ENCODE measurements around the gene TMED3. TPM values are rescaled to one million over a fixed set of nuclear protein-coding genes. Genes with fewer than 3 reads are reported as not detected.

TMED3 gene
- total RNA-seq, 1 donor from 2014 or later: 126 TPM

- no peak for FAIRE-seq
- no peak overlapping the region for H3K27ac ChIP-seq (ENCODE audit: low read depth, low read length)
- H2AFZ ChIP-seq (ENCODE audit: low read depth, low read length): no peak overlapping the region
Observed at GRCh38 chr15:79296583-79296982, 14.3 kb upstream of the TMED3 start.

GRCh38 chr15:79299126-79299840 is 11.6 kb upstream of the TMED3 start:
- H3K27me3 Mint-ChIP-seq (ENCODE audit: low read depth, unreplicated experiment): peaks cover 22% of the 10 kb centered on the region
- no peak overlapping the region for H3K27ac Mint-ChIP-seq (ENCODE audit: unreplicated experiment)
- DNase-seq (ENCODE audit: low read depth) (no peak), FAIRE-seq (no peak)
- no peaks in the 10 kb centered on the region for H3K79me2 ChIP-seq (ENCODE audit: insufficient read depth, low read length)
- H4K20me1 ChIP-seq (ENCODE audit: insufficient read depth, low read length): no peaks in the 10 kb centered on the region
- H3K9me3 ChIP-seq (ENCODE audit: insufficient read depth, low read depth, low read length): no peaks in the 10 kb centered on the region
- peaks cover 12% of the 10 kb centered on the region for H3K27me3 ChIP-seq (ENCODE audit: insufficient read depth, low read length)
- no peaks in the 10 kb centered on the region for H3K4me1 Mint-ChIP-seq (ENCODE audit: low read depth, unreplicated experiment)
- no peak overlapping the region for H3K9ac ChIP-seq (ENCODE audit: low read length)
- H3K4me2 ChIP-seq (ENCODE audit: low read length): no peak overlapping the region
- H2AFZ ChIP-seq (ENCODE audit: low read depth, low read length): no peak overlapping the region
- no peaks in the 10 kb centered on the region for H3K36me3 Mint-ChIP-seq (ENCODE audit: low read depth, unreplicated experiment)
- no peaks in the 10 kb centered on the region for H3K4me1 ChIP-seq (ENCODE audit: insufficient read depth, low read length)
- no peaks in the 10 kb centered on the region for H3K36me3 ChIP-seq (ENCODE audit: insufficient read depth, low read length)
- no peak overlapping the region for H3K4me3 ChIP-seq (ENCODE audit: insufficient read depth, low read depth, low read length)
- H3K27ac ChIP-seq (ENCODE audit: low read depth, low read length): no peak overlapping the region
- H3K4me3 Mint-ChIP-seq (ENCODE audit: unreplicated experiment): no peak overlapping the region
- peaks cover 3% of the 10 kb centered on the region for H3K9me3 Mint-ChIP-seq (ENCODE audit: unreplicated experiment)
- TF ChIP-seq EZH2 (IDR thresholded peaks at IDR 0.05; ENCODE audit: insufficient read depth, low read length) (no peak), CTCF (IDR thresholded peaks at IDR 0.05; ENCODE audit: insufficient read depth, low read depth, low read length) (no peak)

More at GRCh38 chr15:79296583-79296982, 14.3 kb upstream of the TMED3 start:
- Histone ChIP-seq H3K4me3 (ENCODE audit: insufficient read depth, low read depth, low read length) (no peak overlapping the region), H3K27me3 (ENCODE audit: insufficient read depth, low read length) (peaks cover 8% of the 10 kb centered on the region), H3K9ac (ENCODE audit: low read length) (no peak overlapping the region), H3K36me3 (ENCODE audit: insufficient read depth, low read length) (no peaks in the 10 kb centered on the region), H4K20me1 (ENCODE audit: insufficient read depth, low read length) (no peaks in the 10 kb centered on the region), H3K4me1 (ENCODE audit: insufficient read depth, low read length) (no peaks in the 10 kb centered on the region), H3K9me3 (ENCODE audit: insufficient read depth, low read depth, low read length) (no peaks in the 10 kb centered on the region), H3K79me2 (ENCODE audit: insufficient read depth, low read length) (no peaks in the 10 kb centered on the region), H3K4me2 (ENCODE audit: low read length) (no peak overlapping the region)
- H3K4me1 Mint-ChIP-seq (ENCODE audit: low read depth, unreplicated experiment): no peaks in the 10 kb centered on the region
- peaks cover 3% of the 10 kb centered on the region for H3K9me3 Mint-ChIP-seq (ENCODE audit: unreplicated experiment)
- no peak overlapping the region for H3K27ac Mint-ChIP-seq (ENCODE audit: unreplicated experiment)
- TF ChIP-seq CTCF (IDR thresholded peaks at IDR 0.05; ENCODE audit: insufficient read depth, low read depth, low read length) (no peak), EZH2 (IDR thresholded peaks at IDR 0.05; ENCODE audit: insufficient read depth, low read length) (no peak)
- H3K36me3 Mint-ChIP-seq (ENCODE audit: low read depth, unreplicated experiment): no peaks in the 10 kb centered on the region
- DNase-seq (ENCODE audit: low read depth): no peak
- no peak overlapping the region for H3K4me3 Mint-ChIP-seq (ENCODE audit: unreplicated experiment)
- H3K27me3 Mint-ChIP-seq (ENCODE audit: low read depth, unreplicated experiment): peaks cover 22% of the 10 kb centered on the region

- H3K4me2 ChIP-seq (ENCODE audit: low read length): no peak overlapping the region
- H3K36me3 ChIP-seq (ENCODE audit: insufficient read depth, low read length): no peaks in the 10 kb centered on the region
- TF ChIP-seq CTCF (IDR thresholded peaks at IDR 0.05; ENCODE audit: insufficient read depth, low read depth, low read length) (no peak), EZH2 (IDR thresholded peaks at IDR 0.05; ENCODE audit: insufficient read depth, low read length) (no peak)
- FAIRE-seq (no peak), DNase-seq (ENCODE audit: low read depth) (no peak)
- no peaks in the 10 kb centered on the region for H3K9me3 ChIP-seq (ENCODE audit: insufficient read depth, low read depth, low read length)
- Mint-ChIP-seq H3K27me3 (ENCODE audit: low read depth, unreplicated experiment) (peaks cover 23% of the 10 kb centered on the region), H3K4me3 (ENCODE audit: unreplicated experiment) (no peak overlapping the region), H3K9me3 (ENCODE audit: unreplicated experiment) (peaks cover 3% of the 10 kb centered on the region), H3K27ac (ENCODE audit: unreplicated experiment) (no peak overlapping the region), H3K36me3 (ENCODE audit: low read depth, unreplicated experiment) (no peaks in the 10 kb centered on the region), H3K4me1 (ENCODE audit: low read depth, unreplicated experiment) (no peaks in the 10 kb centered on the region)
- no peak overlapping the region for H3K27ac ChIP-seq (ENCODE audit: low read depth, low read length)
- H3K27me3 ChIP-seq (ENCODE audit: insufficient read depth, low read length): peaks cover 12% of the 10 kb centered on the region
- no peaks in the 10 kb centered on the region for H3K4me1 ChIP-seq (ENCODE audit: insufficient read depth, low read length)
- H3K79me2 ChIP-seq (ENCODE audit: insufficient read depth, low read length): no peaks in the 10 kb centered on the region
- no peak overlapping the region for H3K9ac ChIP-seq (ENCODE audit: low read length)
- H4K20me1 ChIP-seq (ENCODE audit: insufficient read depth, low read length): no peaks in the 10 kb centered on the region
- H3K4me3 ChIP-seq (ENCODE audit: insufficient read depth, low read depth, low read length): no peak overlapping the region
- H2AFZ ChIP-seq (ENCODE audit: low read depth, low read length): no peak overlapping the region
Observed at GRCh38 chr15:79299841-79300235, 11.1 kb upstream of the TMED3 start.

Measured in astrocyte (in vitro differentiated cells and primary cell).